ENCODE measurements around the gene PPIL4. TPM values are rescaled to one million over a fixed set of nuclear protein-coding genes. Genes with fewer than 3 reads are reported as not detected.

The PPIL4 gene
- total and polyA plus RNA-seq, 4 donors, result 37.3 to 52.5 (median 42.3) TPM

DNA sequence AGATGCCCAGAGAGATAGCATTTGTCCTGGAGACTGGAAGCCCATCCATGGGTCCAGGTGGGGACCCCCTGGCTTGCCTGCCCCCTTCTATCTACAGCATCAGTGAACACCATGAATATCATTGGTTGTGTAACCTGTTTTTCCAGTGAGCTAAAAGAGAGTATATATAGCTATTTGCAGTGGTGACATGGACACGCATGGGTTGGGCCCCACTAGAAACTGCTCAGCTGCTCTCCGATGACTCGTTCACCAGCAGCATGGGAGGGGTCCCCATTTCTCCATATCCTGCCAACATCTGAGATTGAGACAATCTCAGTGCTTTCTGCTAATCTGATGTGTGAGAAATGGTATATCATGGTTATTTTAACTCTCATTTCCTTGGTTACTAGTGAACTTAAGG lies 57.0 kb downstream of the PPIL4 start:
- H3K4me1 ChIP-seq (ENCODE audit: control insufficient read depth, insufficient read depth, low read length), result peaks cover 4% of the 10 kb centered on the region
- H3K9me3 ChIP-seq (ENCODE audit: control insufficient read depth, insufficient read depth, low read length), result no peaks in the 10 kb centered on the region
- no peaks in the 10 kb centered on the region for H3K27me3 ChIP-seq (ENCODE audit: control insufficient read depth, insufficient read depth, low read length)
- H3K27ac ChIP-seq (ENCODE audit: low read depth, low read length), result no peak overlapping the region
- no peaks in the 10 kb centered on the region for H3K36me3 ChIP-seq (ENCODE audit: control insufficient read depth, insufficient read depth, low read length)
- WGBS (ENCODE audit: insufficient coverage), result no CpG with 5 or more reads among the region's 3 CpGs
- no peak for DNase-seq (ENCODE audit: low read depth in 4 of 6, low spot score in 6 of 6)
- no peak overlapping the region for H3K4me3 ChIP-seq (ENCODE audit: low read depth, low read length)

DNA sequence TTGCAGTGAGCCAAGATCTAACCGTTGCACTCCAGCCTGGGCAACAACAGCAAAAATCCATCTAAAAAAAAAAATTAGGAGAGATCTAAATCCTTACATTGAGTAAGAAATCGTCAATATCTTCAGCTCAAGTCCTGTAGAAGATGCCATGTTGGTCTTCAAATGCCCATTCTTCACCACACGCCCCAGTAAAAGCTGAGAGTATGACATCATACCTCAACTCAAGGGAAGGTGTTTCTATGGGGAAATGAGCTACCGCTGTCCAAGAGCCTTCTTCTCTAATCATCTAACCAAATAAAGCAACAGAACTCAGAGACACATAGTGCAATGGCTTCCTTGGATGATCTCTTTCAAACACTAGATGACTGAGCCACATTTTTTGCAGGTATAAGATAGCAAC lies 58.5 kb downstream of the PPIL4 start:
- WGBS (ENCODE audit: insufficient coverage), result no CpG with 5 or more reads among the region's 4 CpGs
- H3K4me3 ChIP-seq (ENCODE audit: low read depth, low read length), result no peak overlapping the region
- H3K27ac ChIP-seq (ENCODE audit: low read depth, low read length), result no peak overlapping the region
- H3K4me1 ChIP-seq (ENCODE audit: control insufficient read depth, insufficient read depth, low read length), result peaks cover 10% of the 10 kb centered on the region
- DNase-seq (ENCODE audit: low read depth in 4 of 6, low spot score in 6 of 6), result no peak
- no peaks in the 10 kb centered on the region for H3K27me3 ChIP-seq (ENCODE audit: control insufficient read depth, insufficient read depth, low read length)
- H3K36me3 ChIP-seq (ENCODE audit: control insufficient read depth, insufficient read depth, low read length), result no peaks in the 10 kb centered on the region
- no peaks in the 10 kb centered on the region for H3K9me3 ChIP-seq (ENCODE audit: control insufficient read depth, insufficient read depth, low read length)

DNA sequence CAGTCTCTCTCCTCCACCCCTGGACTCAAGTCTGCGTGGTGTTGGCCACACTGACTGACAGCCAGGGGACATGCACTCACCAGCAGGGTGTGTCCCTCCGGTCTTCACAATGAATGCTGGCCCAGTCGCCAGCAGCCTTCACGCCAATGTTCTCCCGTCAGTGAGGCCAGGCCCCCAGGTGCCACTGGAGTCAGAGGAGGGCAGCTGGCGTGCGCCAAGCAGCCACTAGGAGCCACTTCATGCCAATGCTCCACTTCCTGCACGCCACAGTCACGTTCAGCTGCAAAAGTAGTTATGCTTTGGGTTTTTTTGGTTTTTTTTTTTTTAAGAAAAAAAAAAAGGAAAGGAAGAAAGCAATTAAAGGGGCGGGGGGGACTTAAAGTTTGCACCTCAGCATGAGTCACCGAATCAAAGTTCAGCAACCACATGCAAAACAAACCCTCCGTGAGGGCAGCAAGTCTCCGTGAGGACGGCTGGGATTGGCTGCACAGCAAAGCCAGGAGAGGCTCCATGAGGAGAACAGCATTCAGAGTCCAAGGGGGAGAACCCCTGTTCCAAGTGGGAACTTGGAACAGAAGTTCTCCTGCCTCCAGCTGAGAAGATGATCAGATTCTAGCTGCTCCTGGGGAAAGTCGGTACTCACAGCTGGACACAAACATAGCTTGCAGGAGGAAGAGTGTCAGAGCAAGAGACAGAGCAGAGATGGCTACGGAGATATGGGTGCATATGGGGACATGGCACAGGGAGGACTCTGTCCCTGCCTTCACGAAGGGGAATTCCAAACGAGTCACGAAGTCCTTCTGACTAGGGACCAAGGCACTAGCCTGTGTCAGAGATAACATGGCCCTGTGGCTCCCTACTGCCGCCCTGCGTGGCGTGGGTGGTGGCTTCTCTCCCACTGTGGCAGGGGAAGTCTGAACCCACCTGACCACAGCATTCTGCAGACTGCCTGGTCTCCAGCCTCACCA lies 60.8 kb downstream of the PPIL4 start, which contains the start of gene ZC3H12D:
ZC3H12D (minus strand) TSS at position 282 of the 968 bp plus-strand sequence. CDS start 10,471 bp downstream, outside the sequence.
- Histone ChIP-seq H3K9me3 (ENCODE audit: control insufficient read depth, insufficient read depth, low read length) (no peaks in the 10 kb centered on the region), H3K4me1 (ENCODE audit: control insufficient read depth, insufficient read depth, low read length) (peaks cover 21% of the 10 kb centered on the region), H3K27ac (ENCODE audit: low read depth, low read length) (no peak within 1 kb of the TSS), H3K36me3 (ENCODE audit: control insufficient read depth, insufficient read depth, low read length) (no peaks in the 10 kb centered on the region), H3K4me3 (ENCODE audit: low read depth, low read length) (no peak within 1 kb of the TSS), H3K27me3 (ENCODE audit: control insufficient read depth, insufficient read depth, low read length) (no peaks in the 10 kb centered on the region)
- 86% methylated on average over 15 of the region's 22 CpGs for WGBS (ENCODE audit: insufficient coverage)
- no peak for DNase-seq (ENCODE audit: low read depth in 4 of 6, low spot score in 6 of 6)

DNA sequence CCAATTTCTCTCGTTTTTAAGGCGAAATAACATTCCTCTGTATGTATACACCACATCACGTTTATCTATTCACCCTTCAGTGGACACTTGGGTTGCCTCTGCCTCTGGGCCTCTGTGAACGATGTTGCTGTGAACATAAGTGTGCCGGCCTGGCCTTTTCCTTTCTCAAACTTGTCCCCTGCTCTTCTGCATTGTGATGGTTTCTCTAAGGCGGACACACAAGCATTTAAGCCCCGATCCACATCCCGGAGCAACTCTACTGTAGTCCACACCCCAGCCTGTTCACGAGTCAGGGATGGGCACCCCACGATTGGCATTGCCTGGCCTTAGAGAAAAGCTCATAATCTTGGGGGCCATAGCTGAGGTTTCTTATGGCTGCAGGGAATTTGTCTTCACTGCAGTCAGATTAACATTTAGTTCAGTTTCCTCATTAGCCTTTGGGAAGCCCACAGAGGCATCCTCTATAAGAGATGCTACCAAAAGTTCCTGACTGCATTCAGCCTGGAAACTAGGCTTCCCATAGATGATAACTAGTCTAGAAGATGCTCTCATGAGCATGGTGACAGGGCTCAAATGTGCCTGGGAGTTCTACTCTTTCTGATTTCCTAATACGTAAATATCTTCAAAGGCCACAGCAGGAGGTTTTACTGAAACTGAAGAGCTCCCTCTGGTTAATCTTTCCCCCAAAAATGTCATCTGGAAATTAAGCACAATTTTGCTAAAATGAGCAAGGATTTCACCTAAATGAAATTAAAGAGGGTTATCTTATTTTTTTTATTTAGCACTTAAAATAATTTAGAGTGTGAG lies 61.8 kb downstream of the PPIL4 start:
- no peak overlapping the region for H3K4me3 ChIP-seq (ENCODE audit: low read depth, low read length)
- DNase-seq (ENCODE audit: low read depth in 4 of 6, low spot score in 6 of 6), result no peak
- no peaks in the 10 kb centered on the region for H3K27me3 ChIP-seq (ENCODE audit: control insufficient read depth, insufficient read depth, low read length)
- no peaks in the 10 kb centered on the region for H3K36me3 ChIP-seq (ENCODE audit: control insufficient read depth, insufficient read depth, low read length)
- no peak overlapping the region for H3K27ac ChIP-seq (ENCODE audit: low read depth, low read length)
- peaks cover 21% of the 10 kb centered on the region for H3K4me1 ChIP-seq (ENCODE audit: control insufficient read depth, insufficient read depth, low read length)
- H3K9me3 ChIP-seq (ENCODE audit: control insufficient read depth, insufficient read depth, low read length), result no peaks in the 10 kb centered on the region
- WGBS (ENCODE audit: insufficient coverage), result 92% methylated on average over 10 of the region's 11 CpGs

DNA sequence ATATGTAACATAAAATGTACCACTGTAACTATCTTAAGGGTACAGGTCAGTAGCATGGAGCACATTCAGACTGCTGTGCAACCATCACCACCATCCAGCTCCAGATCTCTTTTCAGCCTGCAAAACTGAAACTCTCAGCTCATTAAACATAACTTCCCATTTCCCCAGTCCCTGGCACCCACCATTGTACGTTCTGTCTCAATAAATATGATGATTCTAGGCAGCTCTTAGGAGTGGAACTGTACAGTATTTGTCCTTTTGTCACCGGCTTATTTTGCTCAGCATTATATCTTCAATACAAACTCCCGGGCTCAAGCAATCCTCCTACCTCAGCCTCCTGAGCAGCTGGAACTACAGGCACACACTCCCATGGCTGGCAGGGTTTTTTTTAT lies 62.5 kb downstream of the PPIL4 start:
- Histone ChIP-seq H3K27me3 (ENCODE audit: control insufficient read depth, insufficient read depth, low read length) (no peaks in the 10 kb centered on the region), H3K27ac (ENCODE audit: low read depth, low read length) (no peak overlapping the region), H3K9me3 (ENCODE audit: control insufficient read depth, insufficient read depth, low read length) (no peaks in the 10 kb centered on the region), H3K4me3 (ENCODE audit: low read depth, low read length) (no peak overlapping the region), H3K4me1 (ENCODE audit: control insufficient read depth, insufficient read depth, low read length) (peaks cover 21% of the 10 kb centered on the region), H3K36me3 (ENCODE audit: control insufficient read depth, insufficient read depth, low read length) (no peaks in the 10 kb centered on the region)
- WGBS (ENCODE audit: insufficient coverage), result no CpG with 5 or more reads among the region's 3 CpGs
- DNase-seq (ENCODE audit: low read depth in 4 of 6, low spot score in 6 of 6), result no peak

DNA sequence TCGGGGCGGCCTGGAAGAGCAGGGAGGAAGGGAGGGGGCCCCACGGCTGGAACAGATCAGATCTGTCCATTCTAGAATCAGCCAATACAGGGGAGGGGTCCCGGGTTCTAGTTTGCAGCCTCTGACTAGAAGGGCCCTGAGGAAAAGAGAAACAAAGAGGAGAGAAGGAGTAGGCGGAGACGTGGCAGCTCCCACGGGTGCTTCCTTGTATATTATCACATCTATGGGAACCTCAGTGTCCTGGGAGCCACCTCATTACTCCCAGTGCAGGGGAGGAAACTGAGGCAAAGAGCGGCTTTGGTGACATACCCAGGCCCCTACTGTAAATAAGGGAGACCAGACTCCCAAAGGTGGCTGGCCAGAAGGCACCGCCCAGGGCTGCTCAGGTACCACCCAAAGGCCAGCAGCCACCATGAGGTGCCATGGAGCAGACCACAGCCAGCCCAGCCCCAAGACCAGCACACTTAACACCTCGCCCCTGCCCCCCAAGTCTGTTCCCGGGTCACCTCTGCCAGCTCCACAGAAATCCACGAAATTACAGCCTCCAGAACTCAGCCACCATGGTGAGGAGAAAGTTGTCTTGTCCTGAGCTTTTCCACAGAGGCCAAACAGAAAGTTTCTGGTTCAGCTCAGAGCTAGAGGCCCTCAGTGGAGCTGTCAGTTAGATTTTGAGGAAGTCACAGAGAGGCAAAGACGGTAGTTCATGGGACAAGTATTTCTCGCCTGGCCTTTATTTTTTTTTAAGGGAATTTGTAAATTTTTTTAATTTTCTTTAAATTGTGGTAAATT lies 63.1 kb downstream of the PPIL4 start:
- no peaks in the 10 kb centered on the region for H3K36me3 ChIP-seq (ENCODE audit: control insufficient read depth, insufficient read depth, low read length)
- H3K27ac ChIP-seq (ENCODE audit: low read depth, low read length), result peak overlapping the region; percentile 53
- peaks cover 21% of the 10 kb centered on the region for H3K4me1 ChIP-seq (ENCODE audit: control insufficient read depth, insufficient read depth, low read length)
- no peaks in the 10 kb centered on the region for H3K9me3 ChIP-seq (ENCODE audit: control insufficient read depth, insufficient read depth, low read length)
- no peak for DNase-seq (ENCODE audit: low read depth in 4 of 6, low spot score in 6 of 6)
- WGBS (ENCODE audit: insufficient coverage), result 68% methylated on average over 8 of the region's 14 CpGs
- H3K4me3 ChIP-seq (ENCODE audit: low read depth, low read length), result no peak overlapping the region
- H3K27me3 ChIP-seq (ENCODE audit: control insufficient read depth, insufficient read depth, low read length), result no peaks in the 10 kb centered on the region

DNA sequence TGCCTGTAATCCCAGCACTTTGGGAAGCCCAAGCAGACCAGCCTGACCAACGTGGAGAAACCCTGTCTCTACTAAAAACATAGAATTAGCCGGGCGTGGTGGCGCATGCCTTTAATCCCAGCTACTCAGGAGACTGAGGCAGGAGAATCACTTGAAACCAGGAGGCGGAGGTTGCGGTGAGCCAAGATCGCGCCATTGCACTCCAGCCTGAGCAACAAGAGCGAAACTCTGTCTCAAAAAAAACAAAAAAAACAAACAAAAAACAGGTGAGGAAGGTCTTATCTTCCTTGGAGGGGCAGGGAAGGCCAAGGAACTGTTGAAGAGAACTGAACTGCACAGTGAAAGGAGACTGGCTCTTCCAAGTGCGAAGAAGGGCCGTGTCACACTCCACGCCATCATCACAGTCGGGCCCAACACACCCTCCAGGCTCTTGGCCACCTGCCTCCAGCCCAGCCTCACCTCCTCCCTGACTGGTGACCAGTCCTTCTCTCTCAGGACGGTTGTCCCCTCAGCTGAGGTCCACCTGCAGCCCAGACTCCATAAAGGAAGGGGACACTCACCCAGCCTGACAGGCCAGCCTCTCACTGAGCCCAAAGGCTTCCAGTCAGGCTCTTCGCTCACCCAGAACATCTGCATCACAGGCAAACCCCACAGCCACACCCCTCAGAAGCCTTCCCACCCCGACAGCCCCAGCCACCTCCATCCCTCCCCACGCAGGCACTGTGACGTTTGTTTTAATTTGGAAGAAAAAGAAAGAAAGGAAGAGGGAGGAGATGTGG lies 65.2 kb downstream of the PPIL4 start:
- H3K4me1 ChIP-seq (ENCODE audit: control insufficient read depth, insufficient read depth, low read length), result peaks cover 21% of the 10 kb centered on the region
- H3K4me3 ChIP-seq (ENCODE audit: low read depth, low read length), result no peak overlapping the region
- H3K36me3 ChIP-seq (ENCODE audit: control insufficient read depth, insufficient read depth, low read length), result no peaks in the 10 kb centered on the region
- no peaks in the 10 kb centered on the region for H3K27me3 ChIP-seq (ENCODE audit: control insufficient read depth, insufficient read depth, low read length)
- DNase-seq (ENCODE audit: low read depth in 4 of 6, low spot score in 6 of 6), result no peak
- no peak overlapping the region for H3K27ac ChIP-seq (ENCODE audit: low read depth, low read length)
- no peaks in the 10 kb centered on the region for H3K9me3 ChIP-seq (ENCODE audit: control insufficient read depth, insufficient read depth, low read length)
- WGBS (ENCODE audit: insufficient coverage), result 95% methylated on average over 11 of the region's 18 CpGs

DNA sequence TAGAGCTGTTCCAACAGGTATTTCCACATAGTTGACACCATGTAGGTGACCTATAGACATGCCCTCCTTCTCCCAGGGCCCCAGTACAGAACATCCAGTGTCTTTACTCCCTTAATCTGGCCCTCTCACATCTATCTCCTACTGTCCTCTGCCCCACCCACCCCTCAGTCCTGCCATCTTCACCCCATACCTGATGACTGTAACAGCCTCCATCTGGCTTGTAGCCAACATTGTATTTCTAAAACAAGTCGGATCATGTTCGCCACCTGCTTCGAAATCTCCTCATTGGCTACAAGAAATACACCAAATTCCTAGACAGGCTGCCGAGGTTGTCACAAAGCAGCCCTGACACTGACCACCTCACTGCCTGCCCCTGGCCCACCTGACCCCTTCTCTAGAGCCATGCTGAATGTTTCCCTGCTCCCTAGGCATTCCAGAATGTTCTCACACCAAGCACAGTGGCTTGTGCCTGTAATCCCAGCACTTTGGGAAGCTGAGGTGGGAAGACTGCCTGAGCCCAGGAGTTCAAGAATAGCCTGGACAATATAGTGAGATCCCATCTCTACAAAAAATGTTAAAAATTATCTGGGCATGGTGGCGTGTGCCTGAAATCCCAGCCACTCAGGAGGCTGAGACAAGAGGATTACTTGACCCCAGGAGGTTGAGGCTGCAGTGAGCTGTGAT lies 67.1 kb downstream of the PPIL4 start:
- H3K36me3 ChIP-seq (ENCODE audit: control insufficient read depth, insufficient read depth, low read length), result peaks cover 3% of the 10 kb centered on the region
- H3K27ac ChIP-seq (ENCODE audit: low read depth, low read length), result no peak overlapping the region
- 91% methylated on average over 4 of the region's 5 CpGs for WGBS (ENCODE audit: insufficient coverage)

More for the DNA sequence above, 67.1 kb downstream of the PPIL4 start:
- no peak overlapping the region for H3K4me3 ChIP-seq (ENCODE audit: low read depth, low read length)
- peaks cover 16% of the 10 kb centered on the region for H3K4me1 ChIP-seq (ENCODE audit: control insufficient read depth, insufficient read depth, low read length)
- DNase-seq (ENCODE audit: low read depth in 4 of 6, low spot score in 6 of 6), result no peak
- H3K9me3 ChIP-seq (ENCODE audit: control insufficient read depth, insufficient read depth, low read length), result no peaks in the 10 kb centered on the region
- H3K27me3 ChIP-seq (ENCODE audit: control insufficient read depth, insufficient read depth, low read length), result no peaks in the 10 kb centered on the region

All from spinal cord (tissue), 10 donors.